CD14-positive monocyte (primary cell): ENCODE results near the gene BPIFB4. TPM values are rescaled to one million over a fixed set of nuclear protein-coding genes. Genes with fewer than 3 reads are reported as not detected.

Source experiments
- DNase-seq, 3 donors: peaks; one replicate each; pipeline ENCODE4 v3.0.0-alpha.2; 2011 to 2022
- H2AFZ ChIP-seq: 2 replicates; pipeline ENCODE4 v1.6.0; 2012; ENCODE audit warnings: mild to moderate bottlenecking, low read depth, low read length, inconsistent platforms; ENCODE audit not compliant: insufficient read depth, poor library complexity, severe bottlenecking
- H3K27ac ChIP-seq, 2 donors: 1 replicate in 1 of 2; 2 replicates in 1 of 2; pipeline ENCODE4 v1.5.1; 2012 to 2013; ENCODE audit warnings: low read length in 2 of 2, control low read depth in 1 of 2, inconsistent platforms in 1 of 2, low read depth in 1 of 2, mild to moderate bottlenecking in 1 of 2
- H3K27me3 ChIP-seq, 2 donors: one replicate each; pipeline versions ENCODE4 v1.6.0 to v1.6.1; 2011 to 2013; ENCODE audit warnings: low read length in 2 of 2; ENCODE audit not compliant: control insufficient read depth in 2 of 2, insufficient read depth in 2 of 2
- H3K36me3 ChIP-seq, 2 donors: replicated peaks in 1 of 2; 1 replicate in 1 of 2; 2 replicates in 1 of 2; pipeline versions ENCODE4 v1.5.1 to v1.6.1; 2012 to 2013; ENCODE audit warnings: low read length in 2 of 2, control low read depth in 1 of 2, inconsistent platforms in 1 of 2, mild to moderate bottlenecking in 1 of 2; ENCODE audit not compliant: insufficient read depth in 2 of 2, control insufficient read depth in 1 of 2
- H3K4me1 ChIP-seq, 2 donors: 1 replicate in 1 of 2; 2 replicates in 1 of 2; pipeline versions ENCODE4 v1.5.1 to v1.6.1; 2012 to 2013; ENCODE audit warnings: low read length in 2 of 2, control low read depth in 1 of 2, inconsistent platforms in 1 of 2, mild to moderate bottlenecking in 1 of 2, moderate library complexity in 1 of 2; ENCODE audit not compliant: insufficient read depth in 2 of 2, control insufficient read depth in 1 of 2
- H3K4me2 ChIP-seq: replicated peaks from 2 replicates; pipeline ENCODE3; 2012; ENCODE audit warnings: low read length, moderate library complexity, mild to moderate bottlenecking; ENCODE audit not compliant: poor library complexity, severe bottlenecking; ENCODE audit errors: extremely low read depth
- H3K4me3 ChIP-seq, 3 experiments: fragments of 200-600 bp in 1 of 3; sonication (generic) in 1 of 3; replicated peaks in 1 of 3; 1 replicate in 2 of 3; 2 replicates in 1 of 3; pipeline ENCODE4 v1.5.1; 2011 to 2013; ENCODE audit warnings: low read length in 3 of 3, mild to moderate bottlenecking in 3 of 3, control low read depth in 2 of 3, low read depth in 2 of 3, inconsistent platforms in 1 of 3, moderate library complexity in 1 of 3
- H3K79me2 ChIP-seq: 2 replicates; pipeline ENCODE4 v1.6.0; 2012; ENCODE audit warnings: mild to moderate bottlenecking, control low read depth, inconsistent platforms, low read length, moderate library complexity; ENCODE audit not compliant: insufficient read depth
- H3K9ac ChIP-seq: 2 replicates; pipeline ENCODE4 v1.6.0; 2017; ENCODE audit warnings: low read length, mild to moderate bottlenecking; ENCODE audit not compliant: insufficient read depth, poor library complexity, severe bottlenecking
- H3K9me3 ChIP-seq, 2 donors: replicated peaks in 1 of 2; 1 replicate in 1 of 2; 2 replicates in 1 of 2; pipeline versions ENCODE4 v1.5.1 to v1.6.1; 2012 to 2013; ENCODE audit warnings: low read length in 2 of 2, control low read depth in 1 of 2; ENCODE audit not compliant: control insufficient read depth in 1 of 2, insufficient read depth in 1 of 2
- H4K20me1 ChIP-seq: 2 replicates; pipeline ENCODE4 v1.6.0; 2012; ENCODE audit warnings: mild to moderate bottlenecking, low read length, control low read depth, moderate library complexity; ENCODE audit not compliant: insufficient read depth
- H3K27ac Mint-ChIP-seq, 7 donors: one replicate each; pipeline ENCODE4 v1.8.0; 2020; ENCODE audit warnings: mild to moderate bottlenecking in 7 of 7, mixed read lengths in 7 of 7, moderate library complexity in 6 of 7, inconsistent platforms in 2 of 7
- H3K27me3 Mint-ChIP-seq, 3 donors: one replicate each; pipeline ENCODE4 v1.8.0; 2021 to 2022; ENCODE audit warnings: low read depth in 3 of 3, mild to moderate bottlenecking in 3 of 3, mixed read lengths in 3 of 3, moderate library complexity in 3 of 3, inconsistent platforms in 1 of 3
- H3K36me3 Mint-ChIP-seq, 2 donors: one replicate each; pipeline ENCODE4 v1.8.0; 2020; ENCODE audit warnings: mixed read lengths in 2 of 2, inconsistent platforms in 1 of 2, mild to moderate bottlenecking in 1 of 2
- H3K4me1 Mint-ChIP-seq: one replicate; pipeline ENCODE4 v1.8.0; 2020; ENCODE audit warnings: mild to moderate bottlenecking, mixed read lengths
- H3K4me3 Mint-ChIP-seq, 2 donors: one replicate each; pipeline ENCODE4 v1.8.0; 2020; ENCODE audit warnings: mild to moderate bottlenecking in 2 of 2, mixed read lengths in 2 of 2, moderate library complexity in 1 of 2
- H3K9me3 Mint-ChIP-seq, 7 donors: one replicate each; pipeline ENCODE4 v1.8.0; 2020 to 2022; ENCODE audit warnings: mixed read lengths in 7 of 7, mild to moderate bottlenecking in 6 of 7, moderate library complexity in 6 of 7, inconsistent platforms in 2 of 7
- WGBS: methylation state at CpG from one replicate; pipeline ENCODE4 v1.1.5; 2013; ENCODE audit warnings: missing lambda C conversion rate; ENCODE audit not compliant: insufficient coverage; 5-methylcytosine and 5-hydroxymethylcytosine counted together
- intact Hi-C, 2 donors: fragments of 100-400 bp; cut with micrococcal nuclease; formaldehyde crosslinking; loops; one replicate each; pipeline versions ENCODE4 v1.15.0 to v1.15.1; 2023
- polyA plus RNA-seq, 3 donors: library from polyadenylated mRNA; depleted of rRNA in 1 of 3; unstranded in 2 of 3; stranded (reverse) in 1 of 3; fragments of 300-500 nt in 2 of 3; fragments of >200 nt in 1 of 3; fragmentation: Illumina TruSeq in 2 of 3; gene quantifications; 1 replicate in 2 of 3; 2 replicates in 1 of 3; pipeline ENCODE4 v1.2.3, GENCODE V29; 2012 to 2021
- TF ChIP-seq, protein P1 (sequence below): fragments of 200-600 bp; IDR thresholded peaks from one replicate; pipeline ENCODE4 v1.8.0; 2022; ENCODE audit warnings: antibody characterized with exemption, mild to moderate bottlenecking

The BPIFB4 gene
- polyA plus RNA-seq, 3 donors, result not detected

DNA sequence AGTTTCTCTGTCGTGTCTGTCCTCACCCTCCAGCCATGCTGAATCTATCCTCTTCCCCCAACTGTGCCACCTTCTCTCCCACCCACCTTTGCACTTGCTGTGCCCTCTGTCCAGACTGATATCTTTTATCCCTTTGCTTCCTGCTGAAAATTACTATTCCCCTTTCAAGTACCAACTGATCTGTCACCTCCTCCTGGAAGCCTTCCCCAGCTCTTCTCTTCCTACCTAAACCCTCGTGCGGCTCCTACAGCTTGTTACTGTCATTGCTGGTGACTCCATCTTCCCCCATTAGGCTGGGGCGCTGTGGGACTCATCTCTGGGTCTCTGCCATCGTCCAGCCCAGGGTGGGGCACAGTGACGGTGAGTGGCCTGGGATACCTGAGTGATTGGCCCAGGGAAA, 46.9 kb upstream of the BPIFB4 start:
- Histone ChIP-seq H3K27me3 (no peaks in the 10 kb centered on the region), H2AFZ (no peak overlapping the region), H3K4me2 (no peak overlapping the region), H3K27ac (no peak overlapping the region), H4K20me1 (no peaks in the 10 kb centered on the region), H3K79me2 (no peaks in the 10 kb centered on the region), H3K9ac (no peak overlapping the region), H3K36me3 (no peaks in the 10 kb centered on the region), H3K9me3 (no peaks in the 10 kb centered on the region), H3K4me1 (no peaks in the 10 kb centered on the region), H3K4me3 (no peak overlapping the region)
- no peaks in the 10 kb centered on the region for H3K4me1 Mint-ChIP-seq
- intact Hi-C loops, result no loop called here
- H3K9me3 Mint-ChIP-seq, result no peaks in the 10 kb centered on the region
- no peak overlapping the region for H3K27ac Mint-ChIP-seq
- no peak overlapping the region for H3K4me3 Mint-ChIP-seq
- whole genome bisulfite sequencing, result 85% methylated on average over 3 of the region's 6 CpGs
- peaks cover 0 to 5% (median 3%) of the 10 kb centered on the region in 3 donors for H3K27me3 Mint-ChIP-seq
- H3K36me3 Mint-ChIP-seq, result no peaks in the 10 kb centered on the region
- DNase-seq, result no peak
- TF ChIP-seq, protein P1, sequence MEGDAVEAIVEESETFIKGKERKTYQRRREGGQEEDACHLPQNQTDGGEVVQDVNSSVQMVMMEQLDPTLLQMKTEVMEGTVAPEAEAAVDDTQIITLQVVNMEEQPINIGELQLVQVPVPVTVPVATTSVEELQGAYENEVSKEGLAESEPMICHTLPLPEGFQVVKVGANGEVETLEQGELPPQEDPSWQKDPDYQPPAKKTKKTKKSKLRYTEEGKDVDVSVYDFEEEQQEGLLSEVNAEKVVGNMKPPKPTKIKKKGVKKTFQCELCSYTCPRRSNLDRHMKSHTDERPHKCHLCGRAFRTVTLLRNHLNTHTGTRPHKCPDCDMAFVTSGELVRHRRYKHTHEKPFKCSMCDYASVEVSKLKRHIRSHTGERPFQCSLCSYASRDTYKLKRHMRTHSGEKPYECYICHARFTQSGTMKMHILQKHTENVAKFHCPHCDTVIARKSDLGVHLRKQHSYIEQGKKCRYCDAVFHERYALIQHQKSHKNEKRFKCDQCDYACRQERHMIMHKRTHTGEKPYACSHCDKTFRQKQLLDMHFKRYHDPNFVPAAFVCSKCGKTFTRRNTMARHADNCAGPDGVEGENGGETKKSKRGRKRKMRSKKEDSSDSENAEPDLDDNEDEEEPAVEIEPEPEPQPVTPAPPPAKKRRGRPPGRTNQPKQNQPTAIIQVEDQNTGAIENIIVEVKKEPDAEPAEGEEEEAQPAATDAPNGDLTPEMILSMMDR, result no peak

- Mint-ChIP-seq H3K36me3 (no peaks in the 10 kb centered on the region), H3K27ac (no peak overlapping the region), H3K4me3 (no peak overlapping the region), H3K4me1 (no peaks in the 10 kb centered on the region), H3K27me3 (peaks cover 0 to 5% (median 4%) of the 10 kb centered on the region in 3 donors), H3K9me3 (peaks cover 0 to under 1% (median 0%) of the 10 kb centered on the region in 7 donors)
- H4K20me1 ChIP-seq, result no peaks in the 10 kb centered on the region
- H3K36me3 ChIP-seq, result no peaks in the 10 kb centered on the region
- TF ChIP-seq, protein P1, result no peak
- H3K4me3 ChIP-seq, result no peak overlapping the region
- H3K4me1 ChIP-seq, result no peaks in the 10 kb centered on the region
- intact Hi-C loops, result no loop called here
- no peak overlapping the region for H3K4me2 ChIP-seq
- DNase-seq, result no peak
- no peak overlapping the region for H3K27ac ChIP-seq
- H3K79me2 ChIP-seq, result no peaks in the 10 kb centered on the region
- no peaks in the 10 kb centered on the region for H3K27me3 ChIP-seq
- 93% methylated on average over 3 of the region's 5 CpGs for WGBS
- no peak overlapping the region for H2AFZ ChIP-seq
- H3K9ac ChIP-seq, result no peak overlapping the region
- H3K9me3 ChIP-seq, result no peaks in the 10 kb centered on the region
These were observed 46.1 kb upstream of the BPIFB4 start for GRCh38 chr20:33033381-33033780.
